Motor neuron (in vitro differentiated cells): Measurements from ENCODE around the gene TPRG1. TPM values are rescaled to one million over a fixed set of nuclear protein-coding genes. Genes with fewer than 3 reads are reported as not detected.
A peak's percentile ranks its signal among the peaks of the same experiment; 100 is the strongest.

ENCODE experiments used
- ATAC-seq, 8 experiments: fragments of 200-7000 bp; cut with Tn5 transposase; replicated peaks in 6 of 8; 2 replicates each; pipeline ENCODE4 v1.8.0; 2021; ENCODE audit warnings: mild to moderate bottlenecking in 8 of 8, moderate library complexity in 8 of 8
- H3K27ac ChIP-seq, 2 donors: fragments of 250-450 bp; sonication (Bioruptor Pico); 2 replicates each; pipeline ENCODE4 v1.9.0; 2021; ENCODE audit warnings: antibody characterized with exemption in 2 of 2, mild to moderate bottlenecking in 2 of 2, moderate library complexity in 1 of 2
- H3K4me1 ChIP-seq, 2 donors: fragments of 250-450 bp; sonication (Bioruptor Pico); replicated peaks in 1 of 2; 2 replicates each; pipeline ENCODE4 v1.6.1; 2021; ENCODE audit warnings: antibody characterized with exemption in 2 of 2, mild to moderate bottlenecking in 2 of 2, moderate library complexity in 1 of 2
- H3K4me3 ChIP-seq, 5 donors: fragments of 250-450 bp; sonication (Bioruptor Pico); 2 replicates each; pipeline ENCODE4 v1.9.0; 2021; ENCODE audit warnings: antibody characterized with exemption in 5 of 5, mild to moderate bottlenecking in 5 of 5, moderate library complexity in 4 of 5
- WGBS, 10 experiments: fragments of 450-650 bp; shearing (Covaris generic); methylation state at CpG; one replicate each; pipeline ENCODE4 v1.0.0; 2022; 5-methylcytosine and 5-hydroxymethylcytosine counted together
- in situ Hi-C, 9 experiments: fragments of 400-800 bp; cut with MboI; loops; one replicate each; pipeline ENCODE4 v1.15.0; 2021; ENCODE audit warnings: low sequenced_read_pairs in 9 of 9, low pct_unique_long_range_greater_than_20kb in 2 of 9; ENCODE audit not compliant: unreplicated experiment in 9 of 9
- total RNA-seq, 8 experiments: library from RNA; unstranded; fragments of 300-600 nt; gene quantifications; 2 replicates each; pipeline versions ENCODE4 v1.2.3 to v1.2.4, GENCODE V29; 2022

The TPRG1 gene
- total RNA-seq, 8 experiments from 2014 or later = 0.31 to 3.2 (median 2.4) TPM

- Histone ChIP-seq H3K27ac (no peak overlapping the region), H3K4me3 (no peak overlapping the region), H3K4me1 (no peaks in the 10 kb centered on the region)
- ATAC-seq = no peak
- in situ Hi-C loops = loop anchor here in 1 of 9 experiments (25.0 kb wide), 1 partner anchor 644 kb away; no protein-coding TSS in a partner anchor
- WGBS, 10 experiments = 35 to 92% (median 78%) methylated on average over 2 to 4 of the region's 6 CpGs; no CpG with 5 or more reads in 1 of the 10 experiments
Measured at GRCh38 chr3:189292667-189293484, 121.1 kb downstream of the TPRG1 start.

GRCh38 chr3:189294649-189295048 lies 122.9 kb downstream of the TPRG1 start:
- 60 to 100% (median 89%) methylated on average over 1 to 5 of the region's 5 CpGs for WGBS, 10 experiments
- H3K27ac ChIP-seq = no peak overlapping the region
- in situ Hi-C loops = loop anchor here in 1 of 9 experiments (25.0 kb wide), 1 partner anchor 643 kb away; no protein-coding TSS in a partner anchor
- no peak overlapping the region for H3K4me3 ChIP-seq
- no peaks in the 10 kb centered on the region for H3K4me1 ChIP-seq
- ATAC-seq = no peak

GRCh38 chr3:189295089-189295488 lies 123.3 kb downstream of the TPRG1 start:
- no peaks in the 10 kb centered on the region for H3K4me1 ChIP-seq
- 33 to 100% (median 93%) methylated on average over 1 to 3 of the region's 3 CpGs for WGBS, 10 experiments
- no peak for ATAC-seq
- no peak overlapping the region for H3K27ac ChIP-seq
- no peak overlapping the region for H3K4me3 ChIP-seq
- in situ Hi-C loops = loop anchor here in 1 of 9 experiments (25.0 kb wide), 1 partner anchor 642 kb away; no protein-coding TSS in a partner anchor

GRCh38 chr3:189297932-189298331 lies 126.2 kb downstream of the TPRG1 start:
- Histone ChIP-seq H3K4me3 (no peak overlapping the region), H3K27ac (no peak overlapping the region), H3K4me1 (no peaks in the 10 kb centered on the region)
- in situ Hi-C loops = loop anchor here in 1 of 9 experiments (25.0 kb wide), 1 partner anchor 639 kb away; no protein-coding TSS in a partner anchor
- 32 to 100% (median 85%) methylated on average over 1 to 4 of the region's 4 CpGs for WGBS, 10 experiments
- ATAC-seq = peak in 1 of 8 experiments; percentile 23

GRCh38 chr3:189298469-189299375 lies 127.0 kb downstream of the TPRG1 start:
- in situ Hi-C loops = loop anchor here in 1 of 9 experiments (25.0 kb wide), 1 partner anchor 639 kb away; no protein-coding TSS in a partner anchor
- Histone ChIP-seq H3K27ac (no peak overlapping the region), H3K4me3 (no peak overlapping the region), H3K4me1 (no peaks in the 10 kb centered on the region)
- no peak for ATAC-seq
- 61 to 100% (median 88%) methylated on average over 1 to 4 of the region's 4 CpGs for WGBS, 10 experiments

- WGBS, 10 experiments = 71 to 100% (median 93%) methylated on average over 1 of the region's 1 CpG
- H3K4me3 ChIP-seq = no peak overlapping the region
- no peak for ATAC-seq
- no peak overlapping the region for H3K27ac ChIP-seq
- H3K4me1 ChIP-seq = no peaks in the 10 kb centered on the region
- in situ Hi-C loops = no loop called here
Measured at GRCh38 chr3:189300345-189300744, 128.6 kb downstream of the TPRG1 start.

- ATAC-seq = no peak
- WGBS, 10 experiments = 0 to 83% (median 66%) methylated on average over 1 to 2 of the region's 2 CpGs; no CpG with 5 or more reads in 2 of the 10 experiments
- H3K27ac ChIP-seq = no peak overlapping the region
- H3K4me1 ChIP-seq = no peaks in the 10 kb centered on the region
- in situ Hi-C loops = no loop called here
- H3K4me3 ChIP-seq = no peak overlapping the region
Measured at GRCh38 chr3:189301479-189301878, 129.7 kb downstream of the TPRG1 start.

- ATAC-seq = no peak
- 43 to 100% (median 67%) methylated on average over 1 of the region's 1 CpG for WGBS, 10 experiments
- no peak overlapping the region for H3K27ac ChIP-seq
Measured at GRCh38 chr3:189303584-189303983, 131.8 kb downstream of the TPRG1 start.

GRCh38 chr3:189304465-189305351 lies 132.9 kb downstream of the TPRG1 start:
- WGBS, 10 experiments = 0 to 81% (median 54%) methylated on average over 1 to 10 of the region's 10 CpGs
- Histone ChIP-seq H3K4me3 (no peak overlapping the region), H3K4me1 (peaks cover 0 to 3% of the 10 kb centered on the region in 2 donors), H3K27ac (no peak overlapping the region)
- in situ Hi-C loops = no loop called here
- ATAC-seq = peak in 5 of 8 experiments; percentile 45 to 96 (median 87)

More at GRCh38 chr3:189303584-189303983, 131.8 kb downstream of the TPRG1 start:
- H3K4me3 ChIP-seq = no peak overlapping the region
- in situ Hi-C loops = no loop called here
- no peaks in the 10 kb centered on the region for H3K4me1 ChIP-seq

- in situ Hi-C loops = no loop called here
Measured at GRCh38 chr3:189305412-189305811, 133.6 kb downstream of the TPRG1 start.

GRCh38 chr3:189307963-189308362 lies 136.2 kb downstream of the TPRG1 start:
- in situ Hi-C loops = no loop called here
- WGBS, 10 experiments = 71 to 100% (median 95%) methylated on average over 2 to 7 of the region's 7 CpGs; no CpG with 5 or more reads in 1 of the 10 experiments
- Histone ChIP-seq H3K27ac (no peak overlapping the region), H3K4me3 (no peak overlapping the region), H3K4me1 (peaks cover 0 to 3% of the 10 kb centered on the region in 2 donors)
- no peak for ATAC-seq

More at GRCh38 chr3:189305412-189305811, 133.6 kb downstream of the TPRG1 start:
- no peak for ATAC-seq
- 0 to 71% (median 14%) methylated on average over 1 of the region's 1 CpG; no CpG with 5 or more reads in 2 of the 10 experiments for WGBS, 10 experiments
- Histone ChIP-seq H3K27ac (no peak overlapping the region), H3K4me3 (no peak overlapping the region), H3K4me1 (peaks cover 0 to 3% of the 10 kb centered on the region in 2 donors)

GRCh38 chr3:189308608-189309007 lies 136.8 kb downstream of the TPRG1 start:
- Histone ChIP-seq H3K4me1 (peaks cover 0 to 3% of the 10 kb centered on the region in 2 donors), H3K4me3 (no peak overlapping the region), H3K27ac (no peak overlapping the region)
- ATAC-seq = peak in 4 of 8 experiments; percentile 9 to 82 (median 35)
- in situ Hi-C loops = no loop called here
